AG10803 (cell line): ENCODE results near the gene TMEM11.
A peak's percentile ranks its signal among the peaks of the same experiment; 100 is the strongest.

Source experiments
- DNase-seq: peaks from one replicate; pipeline ENCODE4 v3.0.0; 2010; ENCODE audit warnings: low read depth
- H3K4me3 ChIP-seq: 2 replicates; pipeline ENCODE4 v1.5.1; 2011; ENCODE audit warnings: mild to moderate bottlenecking, low read length, control low read depth
- CTCF ChIP-seq: conservative IDR thresholded peaks from 2 replicates; pipeline ENCODE4 v1.5.1; 2011; ENCODE audit warnings: mild to moderate bottlenecking, low read length, control low read depth, inconsistent platforms

TMEM11 gene

GRCh38 chr17:21209511-21210175 lies 4.3 kb downstream of the TMEM11 start:
- no peak overlapping the region for H3K4me3 ChIP-seq
- TF ChIP-seq CTCF = no peak
- peak; percentile 78 for DNase-seq

GRCh38 chr17:21208352-21208751 lies 5.6 kb downstream of the TMEM11 start:
- no peak for TF ChIP-seq CTCF
- H3K4me3 ChIP-seq = no peak overlapping the region
- DNase-seq = no peak

- TF ChIP-seq CTCF = no peak
These were observed 9.0 kb downstream of the TMEM11 start for GRCh38 chr17:21204935-21205334.

GRCh38 chr17:21202512-21202911 lies 11.4 kb downstream of the TMEM11 start:
- no peak for TF ChIP-seq CTCF
- no peak for DNase-seq
- H3K4me3 ChIP-seq = no peak overlapping the region

More at GRCh38 chr17:21204935-21205334, 9.0 kb downstream of the TMEM11 start:
- no peak for DNase-seq
- no peak overlapping the region for H3K4me3 ChIP-seq

GRCh38 chr17:21201874-21202273 lies 12.1 kb downstream of the TMEM11 start:
- TF ChIP-seq CTCF = no peak
- DNase-seq = no peak
- no peak overlapping the region for H3K4me3 ChIP-seq

GRCh38 chr17:21201298-21201595 lies 12.7 kb downstream of the TMEM11 start:
- no peak for TF ChIP-seq CTCF
- DNase-seq = peak; percentile 70

GRCh38 chr17:21200590-21201297 lies 13.2 kb downstream of the TMEM11 start:
- no peak for DNase-seq
- H3K4me3 ChIP-seq = no peak overlapping the region

More at GRCh38 chr17:21201298-21201595, 12.7 kb downstream of the TMEM11 start:
- no peak overlapping the region for H3K4me3 ChIP-seq

More at GRCh38 chr17:21200590-21201297, 13.2 kb downstream of the TMEM11 start:
- TF ChIP-seq CTCF = no peak
